ENCODE measurements around the gene CEMP1. TPM values are rescaled to one million over a fixed set of nuclear protein-coding genes. Genes with fewer than 3 reads are reported as not detected.

Gene CEMP1
- total and polyA plus RNA-seq, 2 donors (not counting 1 experiment from before 2014, with no cell fraction given): 0.66 to 2.3 TPM

DNA sequence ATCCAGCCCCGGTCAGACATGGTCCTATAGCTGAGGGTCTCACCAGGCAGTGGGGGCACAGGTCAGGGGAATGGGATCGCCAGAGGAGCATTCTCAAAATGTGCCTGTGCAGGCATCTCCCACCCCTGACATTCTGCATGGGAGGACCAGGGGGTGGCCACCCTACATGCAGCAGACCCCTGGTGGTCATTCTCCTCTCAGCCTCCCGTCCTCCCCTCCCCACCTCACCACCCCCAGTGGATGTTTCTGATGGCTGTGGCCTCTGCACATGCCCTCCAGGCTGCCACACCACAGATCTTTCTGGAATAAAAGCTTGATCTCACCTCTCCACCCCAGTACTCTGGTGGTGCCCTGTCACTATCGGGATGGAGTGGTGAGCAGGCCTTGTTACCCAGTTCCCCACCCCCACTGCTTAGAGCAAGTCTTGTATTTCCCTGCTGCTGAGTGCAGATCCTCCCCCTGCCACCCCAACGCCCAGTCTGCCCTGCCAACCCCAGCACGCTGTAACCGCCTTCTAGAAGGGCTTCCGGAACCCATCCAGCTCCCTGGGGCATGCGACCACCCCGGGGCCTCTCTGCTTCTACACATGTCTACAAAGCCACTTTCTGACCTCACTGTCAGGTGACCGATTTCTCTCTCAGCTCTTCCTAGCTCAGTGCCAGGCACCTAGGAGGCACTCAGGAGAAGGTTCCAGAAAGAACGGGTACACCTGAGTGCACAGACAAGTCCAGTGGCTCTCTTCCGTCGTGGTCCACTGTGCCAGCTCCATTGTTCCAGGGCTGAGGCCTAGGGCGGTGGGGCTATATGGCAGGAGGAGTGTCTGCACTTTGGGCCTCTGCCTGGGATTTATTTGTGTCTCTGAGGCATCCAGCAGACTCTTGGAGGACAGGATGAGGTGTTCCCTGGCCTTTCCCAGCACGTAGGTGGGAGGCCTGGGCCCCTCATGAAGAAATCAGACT lies 47.0 kb downstream of the CEMP1 start:
- Histone ChIP-seq H3K4me2 (replicated peaks; ENCODE audit: low read depth, low read length, poor library complexity, severe bottlenecking) (no peak overlapping the region), H3K27me3 (replicated peaks in 1 of 4; ENCODE audit: control extremely low read depth in 1 of 4, control insufficient read depth in 3 of 4, insufficient read depth in 4 of 4, low read length in 3 of 4) (no peaks in the 10 kb centered on the region), H3K9ac (ENCODE audit: low read length) (no peak overlapping the region), H3K79me2 (ENCODE audit: control insufficient read depth, insufficient read depth, low read length) (peaks cover 71% of the 10 kb centered on the region), H3K9me3 (ENCODE audit: control extremely low read depth in 1 of 3, control insufficient read depth in 2 of 3, insufficient read depth in 1 of 3, low read length in 2 of 3) (no peaks in the 10 kb centered on the region), H3K4me3 (ENCODE audit: control extremely low read depth in 1 of 5, extremely low read depth in 1 of 5, insufficient read depth in 1 of 5, low read depth in 2 of 5, low read length in 4 of 5) (no peak overlapping the region), H3K36me3 (replicated peaks in 1 of 2; ENCODE audit: control extremely low read depth in 1 of 2, control insufficient read depth in 1 of 2, extremely low read depth in 1 of 2, insufficient read depth in 2 of 2, low read length in 1 of 2) (no peaks in the 10 kb centered on the region), H3K4me1 (ENCODE audit: control insufficient read depth in 2 of 2, insufficient read depth in 2 of 2, low read length in 2 of 2) (peaks cover 24 to 26% of the 10 kb centered on the region in 2 donors), H3K27ac (ENCODE audit: low read length in 2 of 2) (no peak overlapping the region), H4K20me1 (ENCODE audit: control insufficient read depth, insufficient read depth, low read length, poor library complexity, severe bottlenecking) (no peaks in the 10 kb centered on the region), H2AFZ (ENCODE audit: insufficient read depth, low read depth, low read length, poor library complexity, severe bottlenecking) (no peak overlapping the region)
- TF ChIP-seq, protein P1, sequence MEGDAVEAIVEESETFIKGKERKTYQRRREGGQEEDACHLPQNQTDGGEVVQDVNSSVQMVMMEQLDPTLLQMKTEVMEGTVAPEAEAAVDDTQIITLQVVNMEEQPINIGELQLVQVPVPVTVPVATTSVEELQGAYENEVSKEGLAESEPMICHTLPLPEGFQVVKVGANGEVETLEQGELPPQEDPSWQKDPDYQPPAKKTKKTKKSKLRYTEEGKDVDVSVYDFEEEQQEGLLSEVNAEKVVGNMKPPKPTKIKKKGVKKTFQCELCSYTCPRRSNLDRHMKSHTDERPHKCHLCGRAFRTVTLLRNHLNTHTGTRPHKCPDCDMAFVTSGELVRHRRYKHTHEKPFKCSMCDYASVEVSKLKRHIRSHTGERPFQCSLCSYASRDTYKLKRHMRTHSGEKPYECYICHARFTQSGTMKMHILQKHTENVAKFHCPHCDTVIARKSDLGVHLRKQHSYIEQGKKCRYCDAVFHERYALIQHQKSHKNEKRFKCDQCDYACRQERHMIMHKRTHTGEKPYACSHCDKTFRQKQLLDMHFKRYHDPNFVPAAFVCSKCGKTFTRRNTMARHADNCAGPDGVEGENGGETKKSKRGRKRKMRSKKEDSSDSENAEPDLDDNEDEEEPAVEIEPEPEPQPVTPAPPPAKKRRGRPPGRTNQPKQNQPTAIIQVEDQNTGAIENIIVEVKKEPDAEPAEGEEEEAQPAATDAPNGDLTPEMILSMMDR (IDR thresholded peaks at IDR 0.05): no peak
- no peak for TF ChIP-seq EZH2 (IDR thresholded peaks at IDR 0.05; ENCODE audit: borderline replicate concordance, insufficient read depth, low read depth, low read length, poor library complexity, severe bottlenecking)
- Mint-ChIP-seq H3K4me1 (peaks cover 19% of the 10 kb centered on the region), H3K4me3 (no peak overlapping the region), H3K27ac (no peak overlapping the region), H3K27me3 (no peaks in the 10 kb centered on the region), H3K9me3 (ENCODE audit: insufficient read depth) (no peaks in the 10 kb centered on the region)
- intact Hi-C loops (cut with micrococcal nuclease): no loop called here
- ChIA-PET CTCF (interaction anchor here (0.6 to 1.4 kb wide), 3 partner anchors 54 to 290 kb away, joined by 3 to 4 read pairs (median 4); no protein-coding TSS in a partner anchor), POLR2A (interaction anchor here (0.6 kb wide), 1 partner anchor 257 kb away, joined by 6 read pairs; no protein-coding TSS in a partner anchor)
- DNase-seq (no peak), ATAC-seq (ENCODE audit: low read depth) (no peak)
- 96% methylated on average over 16 of the region's 16 CpGs for WGBS (ENCODE audit: insufficient coverage)
